Esophagus (tissue), 2 donors: Measurements from ENCODE around the gene SULF2. TPM values are rescaled to one million over a fixed set of nuclear protein-coding genes. Genes with fewer than 3 reads are reported as not detected.

Experiments used
- H3K27ac ChIP-seq, 2 donors: one replicate each; pipeline ENCODE4 v1.5.1; 2013; ENCODE audit warnings: low read depth in 2 of 2, mild to moderate bottlenecking in 2 of 2, inconsistent platforms in 1 of 2, low read length in 1 of 2, moderate library complexity in 1 of 2
- H3K27me3 ChIP-seq, 2 donors: one replicate each; pipeline ENCODE4 v1.6.1; 2013; ENCODE audit warnings: low read length in 2 of 2, control low read depth in 1 of 2, mild to moderate bottlenecking in 1 of 2; ENCODE audit not compliant: insufficient read depth in 2 of 2, control insufficient read depth in 1 of 2
- H3K36me3 ChIP-seq, 2 donors: one replicate each; pipeline ENCODE4 v1.6.1; 2013; ENCODE audit warnings: low read length in 1 of 2; ENCODE audit not compliant: control insufficient read depth in 2 of 2, insufficient read depth in 2 of 2
- H3K4me1 ChIP-seq, 2 donors: one replicate each; pipeline ENCODE4 v1.6.1; 2013; ENCODE audit warnings: low read length in 1 of 2; ENCODE audit not compliant: control insufficient read depth in 2 of 2, insufficient read depth in 2 of 2
- H3K4me3 ChIP-seq, 2 donors: one replicate each; pipeline ENCODE4 v1.5.1; 2013; ENCODE audit warnings: low read length in 2 of 2, mild to moderate bottlenecking in 2 of 2, low read depth in 1 of 2, moderate library complexity in 1 of 2
- H3K9me3 ChIP-seq, 2 donors: one replicate each; pipeline ENCODE4 v1.6.1; 2013; ENCODE audit warnings: mild to moderate bottlenecking in 2 of 2, low read depth in 1 of 2, low read length in 1 of 2, moderate library complexity in 1 of 2; ENCODE audit not compliant: control insufficient read depth in 2 of 2, insufficient read depth in 1 of 2
- WGBS, 2 donors: extraction: QIAGEN DNeasy Blood & Tissue Kit; methylation state at CpG; one replicate each; pipeline ENCODE4 v1.1.7; 2013; 5-methylcytosine and 5-hydroxymethylcytosine counted together
- polyA plus RNA-seq, 2 donors: library from polyadenylated mRNA; stranded (reverse); fragments of 200-250 nt; gene quantifications; one replicate each; pipeline ENCODE4 v1.2.3, GENCODE V29; 2013
- donor health status: healthy with polysubstance abuse.
- donor health status: Bipolar disorder and iron deficiency.

SULF2 gene
- polyA plus RNA-seq, 2 donors: 47.3 to 153 TPM

DNA sequence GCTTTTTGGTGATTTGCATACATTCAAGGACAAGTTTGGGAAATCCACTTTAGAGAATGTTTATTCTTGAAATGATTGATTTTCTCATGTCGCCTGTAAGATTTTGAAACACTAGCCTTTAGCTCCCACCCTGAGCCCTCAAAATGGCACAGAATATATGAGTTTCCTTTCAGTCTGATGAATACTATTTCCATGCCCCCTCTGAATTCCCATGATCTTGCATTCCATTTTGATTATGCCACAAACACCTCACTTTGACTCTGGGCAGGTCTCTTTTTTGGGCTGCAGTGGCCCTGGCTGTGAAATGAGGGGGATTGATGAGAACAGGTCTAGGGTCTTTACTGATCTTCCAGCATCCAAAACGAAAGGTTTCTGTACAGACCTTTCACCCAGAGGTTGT is 50.4 kb downstream of the SULF2 start:
- 81 to 86% methylated on average over 2 of the region's 2 CpGs for WGBS, 2 donors
- H3K9me3 ChIP-seq: peaks cover 0 to 2% of the 10 kb centered on the region in 2 donors
- no peaks in the 10 kb centered on the region for H3K27me3 ChIP-seq
- no peak overlapping the region for H3K4me3 ChIP-seq
- H3K36me3 ChIP-seq: peaks cover 3 to 22% of the 10 kb centered on the region in 2 donors
- H3K4me1 ChIP-seq: no peaks in the 10 kb centered on the region
- H3K27ac ChIP-seq: no peak overlapping the region

DNA sequence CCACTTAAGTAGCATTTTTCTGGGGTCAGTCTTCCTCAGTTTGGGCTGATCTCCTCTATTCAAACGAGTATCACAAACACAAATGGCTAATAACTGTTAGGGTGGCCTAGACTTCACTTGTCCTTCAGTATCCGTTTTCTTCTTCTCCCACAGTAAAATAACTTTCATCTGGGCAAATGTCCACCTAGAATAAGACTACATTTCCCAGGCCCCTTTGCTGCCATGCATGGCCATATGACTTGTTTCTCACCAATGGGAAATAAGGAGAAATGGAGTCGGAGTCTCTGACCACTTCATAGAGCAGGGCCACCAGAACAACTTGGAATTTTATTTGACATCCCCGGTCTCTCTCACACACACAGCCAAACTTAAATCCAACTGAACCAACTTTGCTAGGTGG is 51.4 kb downstream of the SULF2 start:
- no peaks in the 10 kb centered on the region for H3K27me3 ChIP-seq
- H3K9me3 ChIP-seq: peaks cover 0 to 2% of the 10 kb centered on the region in 2 donors
- H3K4me1 ChIP-seq: no peaks in the 10 kb centered on the region
- 83 to 86% methylated on average over 4 of the region's 4 CpGs for WGBS, 2 donors
- peaks cover 3 to 26% of the 10 kb centered on the region in 2 donors for H3K36me3 ChIP-seq
- no peak overlapping the region for H3K27ac ChIP-seq
- no peak overlapping the region for H3K4me3 ChIP-seq

DNA sequence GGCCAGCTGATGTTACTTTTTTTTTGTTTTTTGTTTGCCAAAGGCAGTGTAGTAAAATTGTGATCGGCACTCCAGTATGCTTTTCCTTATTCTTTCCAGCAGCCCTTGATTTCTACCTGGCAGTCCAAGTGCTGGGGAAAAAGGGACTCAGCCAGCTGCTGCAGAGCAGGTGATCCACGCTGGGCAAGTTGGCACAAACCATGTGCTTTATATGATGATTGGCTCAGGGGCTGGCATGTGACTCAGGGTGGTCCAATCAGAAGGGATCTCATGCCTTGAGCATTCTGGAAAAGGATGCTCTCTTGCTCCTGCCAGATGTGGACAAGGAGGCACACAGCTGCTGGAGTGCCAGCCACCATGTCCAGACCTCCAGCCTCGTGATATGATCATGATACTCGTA is 54.5 kb downstream of the SULF2 start:
- Histone ChIP-seq H3K27me3 (no peaks in the 10 kb centered on the region), H3K4me1 (no peaks in the 10 kb centered on the region), H3K9me3 (no peaks in the 10 kb centered on the region), H3K36me3 (peaks cover 2 to 22% of the 10 kb centered on the region in 2 donors), H3K4me3 (no peak overlapping the region), H3K27ac (no peak overlapping the region)
- 89 to 90% methylated on average over 4 of the region's 4 CpGs for WGBS, 2 donors

DNA sequence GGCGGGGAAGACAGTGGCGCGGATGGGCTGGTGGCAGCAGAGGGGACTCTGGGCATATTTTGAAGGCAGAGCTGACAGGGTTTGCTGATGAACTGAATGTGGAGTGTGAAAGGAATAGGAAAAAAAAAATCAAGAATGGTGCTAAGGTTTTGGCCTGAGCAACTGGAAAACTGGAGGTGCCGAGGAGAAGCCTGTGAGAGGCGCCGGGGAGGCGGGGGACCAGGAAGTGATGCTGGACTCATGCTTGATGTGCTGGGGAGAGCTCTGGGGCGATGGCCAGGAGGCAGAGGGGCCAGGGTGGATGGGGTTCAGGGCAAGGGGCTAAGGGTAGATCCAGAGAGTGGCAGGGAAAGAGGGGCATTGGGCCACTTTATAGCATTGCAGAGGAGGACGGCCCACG is 55.8 kb downstream of the SULF2 start:
- H3K9me3 ChIP-seq: no peaks in the 10 kb centered on the region
- no peak overlapping the region for H3K4me3 ChIP-seq
- H3K36me3 ChIP-seq: peaks cover 0 to 17% of the 10 kb centered on the region in 2 donors
- H3K27ac ChIP-seq: no peak overlapping the region
- WGBS, 2 donors: 95 to 96% methylated on average over 10 of the region's 10 CpGs
- H3K27me3 ChIP-seq: no peaks in the 10 kb centered on the region
- no peaks in the 10 kb centered on the region for H3K4me1 ChIP-seq

DNA sequence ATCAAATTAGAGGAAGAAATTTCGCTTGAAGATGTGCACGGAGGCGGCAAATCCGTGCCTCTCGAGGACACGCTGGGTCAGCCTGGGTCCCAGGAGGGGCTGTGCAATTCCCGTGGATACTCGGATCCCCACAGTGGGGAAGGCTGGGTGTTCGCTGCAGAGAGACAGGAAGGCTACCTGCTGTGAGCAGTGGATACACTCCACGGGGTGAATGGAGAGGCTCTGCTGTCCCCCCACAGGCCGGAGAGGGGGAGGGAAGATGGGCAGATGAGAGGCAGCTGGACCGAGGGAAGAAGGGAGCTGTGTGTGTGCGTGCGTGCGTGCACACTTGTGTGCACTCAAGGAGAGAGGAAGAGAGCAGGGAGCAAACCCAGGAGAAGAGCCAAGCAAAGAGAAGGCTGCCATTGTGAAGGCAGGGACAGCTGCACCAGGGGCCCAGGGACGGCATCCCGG is 57.3 kb downstream of the SULF2 start:
- Histone ChIP-seq H3K9me3 (no peaks in the 10 kb centered on the region), H3K27ac (peak overlapping the region in 1 of 2 donors; percentile 3), H3K27me3 (no peaks in the 10 kb centered on the region), H3K36me3 (peaks cover 0 to 17% of the 10 kb centered on the region in 2 donors), H3K4me1 (no peaks in the 10 kb centered on the region), H3K4me3 (no peak overlapping the region)
- 64 to 72% methylated on average over 17 of the region's 17 CpGs for WGBS, 2 donors

DNA sequence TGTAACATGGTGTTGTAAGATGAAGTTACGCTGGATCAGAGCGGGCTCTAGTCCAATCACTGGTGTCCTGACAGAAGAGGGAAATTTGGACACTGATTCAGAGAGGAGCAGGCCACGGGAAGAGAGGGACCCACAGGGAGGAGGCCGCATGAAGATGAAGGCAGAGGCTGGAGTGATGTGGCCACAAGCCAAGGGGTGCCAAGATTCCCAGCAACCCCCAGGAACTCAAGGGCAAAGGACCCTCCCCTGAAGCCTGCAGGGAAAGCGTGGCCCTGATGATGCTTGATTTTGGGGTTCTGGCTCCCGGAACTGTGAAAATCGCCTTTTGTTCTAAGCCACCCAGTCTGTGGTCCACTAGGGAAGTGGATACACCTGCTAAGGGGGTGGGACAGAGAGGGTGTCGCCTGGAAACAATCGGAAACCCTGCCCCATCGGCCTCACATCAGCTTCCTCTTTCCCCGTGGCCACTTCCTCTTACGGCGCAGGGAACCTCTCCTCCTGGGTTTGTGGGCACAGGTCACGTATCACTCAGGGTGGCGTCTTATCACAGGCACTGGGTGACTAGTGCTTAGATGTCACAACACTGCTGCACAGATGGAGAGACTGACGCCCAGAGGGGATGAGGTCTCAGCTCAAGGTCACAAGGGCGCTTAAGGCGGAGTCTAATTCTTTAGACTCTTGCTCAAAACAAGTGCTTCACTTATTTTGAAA is 58.0 kb downstream of the SULF2 start:
- Histone ChIP-seq H3K4me1 (no peaks in the 10 kb centered on the region), H3K36me3 (peaks cover 0 to 15% of the 10 kb centered on the region in 2 donors), H3K27me3 (no peaks in the 10 kb centered on the region), H3K4me3 (no peak overlapping the region), H3K27ac (peak overlapping the region in 1 of 2 donors; percentile 13), H3K9me3 (no peaks in the 10 kb centered on the region)
- WGBS, 2 donors: 72 to 78% methylated on average over 18 of the region's 18 CpGs

DNA sequence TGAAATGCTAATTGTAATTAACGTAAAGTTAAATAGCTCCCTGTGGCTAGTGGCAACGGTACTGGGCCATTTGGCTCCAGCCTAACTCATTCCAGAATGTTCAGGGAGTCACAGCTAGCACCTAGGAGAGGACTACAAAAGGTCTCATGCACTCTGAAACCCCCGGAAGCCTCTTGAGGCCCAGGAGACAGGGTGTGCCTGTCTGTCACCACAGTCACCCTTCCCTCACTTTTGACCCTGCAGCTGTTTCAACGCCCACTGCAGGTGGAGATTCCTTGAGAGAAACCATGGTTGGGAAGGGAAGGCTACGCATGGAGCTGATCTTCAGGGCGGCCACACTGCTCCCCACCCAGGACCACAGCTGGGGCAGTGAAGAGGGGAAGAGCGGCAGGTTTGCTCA is 58.6 kb downstream of the SULF2 start:
- Histone ChIP-seq H3K4me1 (no peaks in the 10 kb centered on the region), H3K4me3 (no peak overlapping the region), H3K27ac (no peak overlapping the region), H3K9me3 (no peaks in the 10 kb centered on the region), H3K27me3 (no peaks in the 10 kb centered on the region), H3K36me3 (peaks cover 0 to 12% of the 10 kb centered on the region in 2 donors)
- 89% methylated on average over 7 of the region's 7 CpGs for WGBS, 2 donors

DNA sequence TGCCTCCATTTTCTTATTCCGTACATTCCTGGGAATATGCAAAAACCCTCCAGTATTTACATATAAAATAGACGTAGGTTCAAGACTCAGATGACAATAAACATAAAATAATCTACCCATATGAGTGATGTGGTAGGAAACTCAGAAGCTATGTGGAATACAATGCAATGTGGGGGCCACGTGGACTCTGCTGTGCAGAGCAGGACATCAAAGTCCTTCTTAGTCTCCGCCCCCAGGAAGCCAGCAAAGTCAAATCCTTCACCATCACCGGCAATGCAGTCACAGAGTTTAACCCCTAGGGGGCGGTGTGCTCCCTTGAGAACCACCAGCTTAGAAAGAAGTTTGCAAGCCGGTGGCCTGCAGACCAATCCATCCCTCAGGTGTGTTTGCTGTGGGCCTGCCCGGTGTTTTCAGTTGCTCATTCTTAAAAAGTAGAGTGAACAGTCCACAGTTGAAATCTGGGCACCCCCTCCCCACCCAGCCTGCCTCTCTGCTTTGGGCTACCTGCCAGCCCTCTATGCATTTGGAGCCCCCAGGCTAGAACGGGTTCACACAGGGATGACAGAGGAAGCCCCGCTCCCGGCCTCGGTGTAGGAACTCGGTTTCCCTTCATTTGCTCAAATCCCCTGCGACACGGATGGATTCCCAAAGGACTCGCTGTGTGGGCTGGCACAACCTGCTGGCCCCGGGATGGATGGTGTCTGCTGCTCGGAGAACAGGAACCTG is 59.9 kb downstream of the SULF2 start:
- Histone ChIP-seq H3K27ac (no peak overlapping the region), H3K36me3 (peaks cover 0 to 8% of the 10 kb centered on the region in 2 donors), H3K4me1 (no peaks in the 10 kb centered on the region), H3K27me3 (no peaks in the 10 kb centered on the region), H3K4me3 (no peak overlapping the region), H3K9me3 (no peaks in the 10 kb centered on the region)
- 52 to 54% methylated on average over 18 of the region's 18 CpGs for WGBS, 2 donors

DNA sequence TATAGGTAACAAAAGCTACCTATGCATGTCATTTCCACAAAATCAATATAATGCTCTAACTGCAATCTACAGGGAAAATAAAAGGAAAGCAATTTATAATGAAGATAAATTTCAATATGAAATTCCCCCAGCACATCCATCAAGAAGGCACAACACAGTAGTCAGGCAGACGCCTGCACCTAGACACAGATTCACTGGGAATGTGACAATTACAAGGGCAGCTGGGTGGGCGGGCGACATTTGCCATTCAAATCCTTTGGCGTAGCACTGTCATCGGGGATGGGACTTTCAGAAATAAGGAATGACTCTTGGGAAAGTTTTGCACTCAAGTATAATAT is 60.4 kb downstream of the SULF2 start:
- Histone ChIP-seq H3K9me3 (no peaks in the 10 kb centered on the region), H3K4me3 (no peak overlapping the region), H3K36me3 (peaks cover 0 to 8% of the 10 kb centered on the region in 2 donors), H3K27me3 (no peaks in the 10 kb centered on the region), H3K27ac (no peak overlapping the region), H3K4me1 (no peaks in the 10 kb centered on the region)
- 86 to 90% methylated on average over 5 of the region's 5 CpGs for WGBS, 2 donors

DNA sequence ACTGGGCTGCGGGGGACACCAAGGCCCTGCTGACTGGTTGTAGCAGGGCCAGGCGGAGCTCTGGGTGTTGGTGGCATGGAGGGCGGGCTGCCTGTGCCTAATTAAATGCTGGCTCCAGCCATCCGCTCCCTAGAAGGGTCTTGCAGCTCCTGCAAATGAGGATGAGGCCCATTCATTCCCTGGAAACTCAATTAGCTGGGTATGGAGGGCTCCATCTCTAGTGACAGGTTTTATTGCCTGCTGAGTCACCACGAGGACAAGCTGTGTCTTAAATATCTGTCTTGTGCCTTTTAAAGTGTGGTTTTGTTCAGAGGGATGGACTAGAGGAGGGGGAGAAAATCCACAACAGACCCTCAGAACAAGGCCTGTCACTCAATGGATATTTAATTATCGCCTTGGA is 60.9 kb downstream of the SULF2 start:
- no peak overlapping the region for H3K4me3 ChIP-seq
- H3K9me3 ChIP-seq: no peaks in the 10 kb centered on the region
- H3K4me1 ChIP-seq: no peaks in the 10 kb centered on the region
- H3K27ac ChIP-seq: no peak overlapping the region
- H3K27me3 ChIP-seq: no peaks in the 10 kb centered on the region
- 66 to 83% methylated on average over 6 of the region's 6 CpGs for WGBS, 2 donors
- peaks cover 0 to 8% of the 10 kb centered on the region in 2 donors for H3K36me3 ChIP-seq
